Astrocyte (in vitro differentiated cells and primary cell): Measurements from ENCODE around the gene MRPL12. TPM values are rescaled to one million over a fixed set of nuclear protein-coding genes. Genes with fewer than 3 reads are reported as not detected.
A peak's percentile ranks its signal among the peaks of the same experiment; 100 is the strongest.

Experiments
- DNase-seq: peaks from one replicate; pipeline ENCODE4 v3.0.0-alpha.2; 2010; ENCODE audit warnings: low read depth
- FAIRE-seq: peaks from 2 replicates; lab custom pipeline; 2011; peaks lifted over from hg19 to GRCh38; lab: Jason Lieb, UNC
- H2AFZ ChIP-seq: 2 replicates; pipeline ENCODE4 v1.6.0; 2012; ENCODE audit warnings: low read depth, low read length, inconsistent platforms
- H3K27ac ChIP-seq: 2 replicates; pipeline ENCODE4 v1.5.1; 2011; ENCODE audit warnings: low read depth, low read length, inconsistent platforms
- H3K27me3 ChIP-seq: 2 replicates; pipeline ENCODE4 v1.6.0; 2011; ENCODE audit warnings: low read length, inconsistent platforms; ENCODE audit not compliant: insufficient read depth
- H3K36me3 ChIP-seq: 2 replicates; pipeline ENCODE4 v1.5.1; 2011; ENCODE audit warnings: low read length, inconsistent platforms; ENCODE audit not compliant: insufficient read depth
- H3K4me1 ChIP-seq: 2 replicates; pipeline ENCODE4 v1.5.1; 2011; ENCODE audit warnings: low read length, inconsistent platforms; ENCODE audit not compliant: insufficient read depth
- H3K4me2 ChIP-seq: 2 replicates; pipeline ENCODE4 v1.6.0; 2012; ENCODE audit warnings: low read length, inconsistent platforms
- H3K4me3 ChIP-seq: 2 replicates; pipeline ENCODE4 v1.5.1; 2011; ENCODE audit warnings: low read depth, mild to moderate bottlenecking, low read length, inconsistent platforms; ENCODE audit not compliant: insufficient read depth
- H3K79me2 ChIP-seq: 2 replicates; pipeline ENCODE4 v1.6.0; 2012; ENCODE audit warnings: mild to moderate bottlenecking, low read length, inconsistent platforms; ENCODE audit not compliant: insufficient read depth
- H3K9ac ChIP-seq: 2 replicates; pipeline ENCODE4 v1.6.0; 2012; ENCODE audit warnings: mild to moderate bottlenecking, low read length, inconsistent platforms
- H3K9me3 ChIP-seq: 2 replicates; pipeline ENCODE4 v1.5.1; 2012; ENCODE audit warnings: low read depth, mild to moderate bottlenecking, low read length, inconsistent platforms; ENCODE audit not compliant: insufficient read depth
- H4K20me1 ChIP-seq: 2 replicates; pipeline ENCODE4 v1.6.0; 2012; ENCODE audit warnings: low read length, inconsistent platforms; ENCODE audit not compliant: insufficient read depth
- H3K27ac Mint-ChIP-seq: one replicate; pipeline ENCODE4 v1.8.0; 2021; ENCODE audit warnings: mild to moderate bottlenecking, mixed read lengths; ENCODE audit not compliant: unreplicated experiment
- H3K27me3 Mint-ChIP-seq: one replicate; pipeline ENCODE4 v1.8.0; 2021; ENCODE audit warnings: low read depth, mixed read lengths; ENCODE audit not compliant: unreplicated experiment
- H3K36me3 Mint-ChIP-seq: one replicate; pipeline ENCODE4 v1.8.0; 2021; ENCODE audit warnings: low read depth, mixed read lengths; ENCODE audit not compliant: unreplicated experiment
- H3K4me1 Mint-ChIP-seq: one replicate; pipeline ENCODE4 v1.8.0; 2021; ENCODE audit warnings: low read depth, mixed read lengths; ENCODE audit not compliant: unreplicated experiment
- H3K4me3 Mint-ChIP-seq: one replicate; pipeline ENCODE4 v1.8.0; 2021; ENCODE audit warnings: mild to moderate bottlenecking, moderate library complexity, mixed read lengths; ENCODE audit not compliant: unreplicated experiment
- H3K9me3 Mint-ChIP-seq: one replicate; pipeline ENCODE4 v1.8.0; 2021; ENCODE audit warnings: mild to moderate bottlenecking, mixed read lengths; ENCODE audit not compliant: unreplicated experiment
- CTCF ChIP-seq: IDR thresholded peaks from 2 replicates; pipeline ENCODE4 v1.5.1; 2011; ENCODE audit warnings: low read depth, mild to moderate bottlenecking, inconsistent platforms, low read length, moderate library complexity; ENCODE audit not compliant: insufficient read depth
- EZH2 ChIP-seq: IDR thresholded peaks from 2 replicates; pipeline ENCODE4 v1.6.1; 2012; ENCODE audit warnings: mild to moderate bottlenecking, low read length, inconsistent platforms; ENCODE audit not compliant: insufficient read depth
- total RNA-seq: library from RNA; stranded (reverse); gene quantifications from 2 replicates; pipeline ENCODE4 v1.2.1, GENCODE V29; 2021

MRPL12 gene
- total RNA-seq, 1 donor from 2014 or later = 69.9 TPM

- peaks cover 64% of the 10 kb centered on the region for H3K79me2 ChIP-seq
- H3K36me3 Mint-ChIP-seq = peaks cover 18% of the 10 kb centered on the region
Measured at GRCh38 chr17:81703747-81704654, 834 bp downstream of the MRPL12 start.

GRCh38 chr17:81705518-81706231 lies 2.5 kb downstream of the MRPL12 start:
- no peak overlapping the region for H3K9ac ChIP-seq
- no peak overlapping the region for H3K4me3 Mint-ChIP-seq
- no peak overlapping the region for H3K27ac Mint-ChIP-seq
- H3K4me1 Mint-ChIP-seq = peaks cover 14% of the 10 kb centered on the region
- H4K20me1 ChIP-seq = peaks cover 65% of the 10 kb centered on the region
- no peaks in the 10 kb centered on the region for H3K9me3 ChIP-seq
- H3K36me3 ChIP-seq = peaks cover 18% of the 10 kb centered on the region
- peaks cover 51% of the 10 kb centered on the region for H3K79me2 ChIP-seq
- H3K27me3 ChIP-seq = no peaks in the 10 kb centered on the region
- H3K36me3 Mint-ChIP-seq = peaks cover 17% of the 10 kb centered on the region
- H3K9me3 Mint-ChIP-seq = no peaks in the 10 kb centered on the region
- FAIRE-seq = no peak
- H3K4me2 ChIP-seq = no peak overlapping the region
- H3K4me1 ChIP-seq = peaks cover 36% of the 10 kb centered on the region
- no peak for DNase-seq
- no peaks in the 10 kb centered on the region for H3K27me3 Mint-ChIP-seq
- no peak overlapping the region for H2AFZ ChIP-seq
- no peak overlapping the region for H3K27ac ChIP-seq
- TF ChIP-seq EZH2 (no peak), CTCF (no peak)
- no peak overlapping the region for H3K4me3 ChIP-seq

More at GRCh38 chr17:81703747-81704654, 834 bp downstream of the MRPL12 start:
- peak overlapping the region; percentile 94 for H3K4me2 ChIP-seq
- FAIRE-seq (no peak), DNase-seq (no peak)
- H3K4me1 Mint-ChIP-seq = peaks cover 12% of the 10 kb centered on the region
- peaks cover 19% of the 10 kb centered on the region for H3K36me3 ChIP-seq
- peak overlapping the region; percentile 80 for H3K4me3 ChIP-seq
- H3K9me3 Mint-ChIP-seq = no peaks in the 10 kb centered on the region
- peak overlapping the region; percentile 78 for H2AFZ ChIP-seq
- no peak for TF ChIP-seq EZH2
- no peak for TF ChIP-seq CTCF
- no peaks in the 10 kb centered on the region for H3K27me3 Mint-ChIP-seq
- peak overlapping the region; percentile 87 for H3K4me3 Mint-ChIP-seq
- H4K20me1 ChIP-seq = peaks cover 65% of the 10 kb centered on the region
- no peaks in the 10 kb centered on the region for H3K27me3 ChIP-seq
- H3K27ac Mint-ChIP-seq = peak overlapping the region; percentile 4
- H3K27ac ChIP-seq = peak overlapping the region; percentile 95
- H3K9ac ChIP-seq = peak overlapping the region; percentile 95
- H3K9me3 ChIP-seq = no peaks in the 10 kb centered on the region
- H3K4me1 ChIP-seq = peaks cover 29% of the 10 kb centered on the region
